Activated T-cell treated with anti-CD3 and anti-CD28 coated beads for 24 hours (primary cell): ENCODE results near the gene PSEN1.

ENCODE experiments used
- DNase-seq: peaks from one replicate; pipeline ENCODE4 v3.0.0-alpha.2; 2020; ENCODE audit warnings: low read depth

The PSEN1 gene

DNA sequence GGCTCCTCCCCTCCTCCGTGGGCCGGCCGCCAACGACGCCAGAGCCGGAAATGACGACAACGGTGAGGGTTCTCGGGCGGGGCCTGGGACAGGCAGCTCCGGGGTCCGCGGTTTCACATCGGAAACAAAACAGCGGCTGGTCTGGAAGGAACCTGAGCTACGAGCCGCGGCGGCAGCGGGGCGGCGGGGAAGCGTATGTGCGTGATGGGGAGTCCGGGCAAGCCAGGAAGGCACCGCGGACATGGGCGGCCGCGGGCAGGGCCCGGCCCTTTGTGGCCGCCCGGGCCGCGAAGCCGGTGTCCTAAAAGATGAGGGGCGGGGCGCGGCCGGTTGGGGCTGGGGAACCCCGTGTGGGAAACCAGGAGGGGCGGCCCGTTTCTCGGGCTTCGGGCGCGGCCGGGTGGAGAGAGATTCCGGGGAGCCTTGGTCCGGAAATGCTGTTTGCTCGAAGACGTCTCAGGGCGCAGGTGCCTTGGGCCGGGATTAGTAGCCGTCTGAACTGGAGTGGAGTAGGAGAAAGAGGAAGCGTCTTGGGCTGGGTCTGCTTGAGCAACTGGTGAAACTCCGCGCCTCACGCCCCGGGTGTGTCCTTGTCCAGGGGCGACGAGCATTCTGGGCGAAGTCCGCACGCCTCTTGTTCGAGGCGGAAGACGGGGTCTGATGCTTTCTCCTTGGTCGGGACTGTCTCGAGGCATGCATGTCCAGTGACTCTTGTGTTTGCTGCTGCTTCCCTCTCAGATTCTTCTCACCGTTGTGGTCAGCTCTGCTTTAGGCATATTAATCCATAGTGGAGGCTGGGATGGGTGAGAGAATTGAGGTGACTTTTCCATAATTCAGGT is at the start of gene PSEN1:
TSS of gene PSEN1 (plus strand) at position 121 of the 839 bp plus-strand sequence. CDS start 11,513 bp downstream, outside the sequence.
- DNase-seq: peak; percentile 97

DNA sequence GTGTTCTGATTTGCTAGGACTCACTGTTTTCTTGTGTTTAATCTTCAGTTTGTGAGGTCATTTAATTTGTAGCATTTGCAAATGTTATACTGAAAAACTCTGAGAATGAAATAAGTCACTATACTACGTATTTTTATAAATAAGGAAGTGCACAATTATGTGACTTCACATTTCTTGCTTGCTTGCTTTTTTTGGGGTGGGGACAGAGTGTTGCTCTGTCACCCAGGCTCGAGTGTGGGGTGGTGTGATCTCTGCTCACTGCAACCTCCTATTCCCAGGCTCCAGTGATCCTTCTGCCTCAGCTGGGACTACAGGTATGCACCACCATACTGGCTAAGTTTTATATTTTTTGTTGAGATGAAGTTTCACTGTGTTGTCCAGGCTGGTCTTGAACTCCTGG is 45.3 kb upstream of the PSEN1 start:
- DNase-seq: no peak

DNA sequence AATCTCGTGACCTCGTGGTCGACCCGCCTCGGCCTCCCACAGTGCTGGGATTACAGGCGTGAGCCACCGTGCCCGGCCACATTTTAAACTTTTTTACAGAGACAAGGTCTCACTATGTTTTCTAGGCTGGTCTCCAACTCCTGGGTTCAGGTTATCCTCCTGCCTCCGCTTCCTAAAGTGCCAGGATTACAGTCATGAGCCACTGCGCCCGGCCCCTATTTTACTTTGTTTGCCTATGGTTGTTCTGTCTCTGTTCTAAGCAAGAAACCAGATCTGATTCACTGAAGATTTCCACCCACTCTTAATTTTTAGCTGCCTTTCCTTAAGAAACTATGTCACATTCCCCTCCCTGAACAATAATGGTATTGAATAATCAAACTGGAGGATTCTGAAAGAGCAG is 38.9 kb upstream of the PSEN1 start:
- no peak for DNase-seq

DNA sequence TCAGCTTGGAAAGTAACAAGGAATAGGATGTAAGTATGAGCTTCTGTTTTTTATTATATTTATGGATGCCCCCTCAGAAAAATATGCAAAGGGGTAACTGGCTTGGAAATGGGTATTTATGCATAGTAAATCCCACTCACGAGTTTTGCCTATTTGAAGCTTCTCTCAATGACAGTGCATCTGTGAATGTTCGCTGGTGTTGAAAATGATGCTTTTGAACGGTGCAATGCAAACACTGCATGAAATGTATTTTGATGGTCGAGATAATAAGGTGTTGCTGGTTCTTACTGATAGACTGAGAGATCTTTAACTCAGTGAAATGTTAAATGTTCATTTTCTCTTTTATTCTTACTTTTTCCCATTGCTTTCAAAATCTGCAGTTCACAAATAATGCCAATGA is 36.0 kb upstream of the PSEN1 start:
- DNase-seq: no peak

DNA sequence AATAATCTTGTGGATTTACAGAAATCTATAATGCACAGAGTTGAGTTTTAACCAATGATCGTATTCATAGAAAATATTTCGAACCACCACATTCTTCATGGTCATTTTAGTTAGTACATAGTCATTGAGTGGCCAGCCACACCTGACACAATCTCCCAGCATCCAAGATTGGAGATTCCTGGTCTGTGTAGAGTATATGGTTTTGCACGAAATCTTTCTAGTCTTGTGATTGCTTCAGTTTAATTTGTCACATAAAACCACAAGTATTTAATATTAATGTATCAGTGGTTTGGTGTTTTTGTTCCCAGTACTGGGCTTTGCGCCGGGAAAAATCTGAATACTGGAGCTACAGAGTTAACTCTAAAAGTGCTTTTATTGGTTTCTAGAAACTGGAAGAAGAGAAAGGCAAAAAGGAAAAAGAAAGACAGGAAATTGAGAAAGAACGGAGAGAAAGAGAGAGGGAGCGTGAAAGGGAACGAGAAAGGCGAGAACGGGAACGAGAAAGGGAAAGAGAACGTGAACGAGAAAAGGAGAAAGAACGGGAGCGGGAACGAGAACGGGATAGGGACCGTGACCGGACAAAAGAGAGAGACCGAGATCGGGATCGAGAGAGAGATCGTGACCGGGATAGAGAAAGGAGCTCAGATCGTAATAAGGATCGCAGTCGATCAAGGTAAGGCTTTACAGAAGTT is 33.4 kb upstream of the PSEN1 start:
- DNase-seq: no peak

DNA sequence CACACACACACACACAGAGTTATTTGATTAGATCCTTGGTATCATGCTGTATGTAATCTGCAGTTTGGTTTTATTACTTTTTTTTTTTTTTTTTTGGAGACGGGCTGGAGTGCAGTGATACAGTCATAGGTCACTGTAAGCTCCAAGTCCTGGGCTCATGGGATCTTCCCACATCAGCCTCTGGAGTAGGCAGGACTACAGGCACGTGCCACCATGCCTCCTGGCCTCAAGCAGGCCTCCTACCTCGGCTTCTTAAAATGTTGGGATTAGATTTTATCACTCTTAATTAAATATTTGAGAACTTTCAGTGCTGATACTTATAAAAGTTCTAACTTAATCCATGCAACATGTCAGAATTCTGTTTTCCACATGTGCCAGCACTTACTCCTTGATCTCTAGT is 31.3 kb upstream of the PSEN1 start:
- no peak for DNase-seq

DNA sequence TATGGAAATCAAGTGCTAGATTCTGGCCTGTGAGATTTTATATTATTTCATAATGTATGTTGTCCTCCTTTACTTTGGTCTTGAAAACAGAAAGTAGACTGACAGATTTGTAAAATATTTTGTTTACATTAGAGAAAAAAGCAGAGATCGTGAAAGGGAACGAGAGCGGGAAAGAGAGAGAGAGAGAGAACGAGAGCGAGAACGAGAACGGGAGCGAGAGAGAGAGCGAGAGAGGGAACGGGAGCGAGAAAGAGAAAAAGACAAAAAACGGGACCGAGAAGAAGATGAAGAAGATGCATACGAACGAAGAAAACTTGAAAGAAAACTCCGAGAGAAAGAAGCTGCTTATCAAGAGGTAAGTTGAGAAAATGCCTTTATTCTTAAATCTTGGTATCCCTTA is 30.6 kb upstream of the PSEN1 start:
- no peak for DNase-seq

DNA sequence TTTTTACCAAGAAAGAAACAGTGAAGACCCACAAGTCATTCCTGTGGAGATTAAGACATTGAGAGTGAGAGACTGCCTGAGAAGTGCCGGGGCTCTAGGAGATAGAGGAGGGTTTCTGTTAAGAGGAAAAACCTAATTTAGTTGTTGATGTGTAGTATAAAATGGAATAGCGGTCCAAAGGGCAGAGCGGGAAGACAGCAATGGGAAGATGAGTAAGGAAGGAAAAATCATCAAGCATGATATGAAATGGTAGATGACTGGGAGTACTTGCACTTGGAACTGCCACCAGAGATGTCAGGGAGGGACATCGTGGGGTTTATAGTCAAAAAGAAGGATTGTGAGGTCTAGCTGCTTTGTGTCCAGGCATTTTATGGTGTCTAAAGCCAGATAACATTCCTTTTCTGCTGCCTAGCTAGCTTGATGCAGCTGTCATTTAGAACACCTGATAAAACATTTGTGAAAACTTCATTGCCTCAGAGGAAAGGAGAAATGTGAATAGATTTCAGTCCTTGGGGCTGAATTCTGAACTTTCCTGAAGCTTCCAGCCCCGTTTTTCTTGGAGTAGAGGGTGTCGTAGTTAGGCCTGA is 20.1 kb upstream of the PSEN1 start:
- DNase-seq: no peak

DNA sequence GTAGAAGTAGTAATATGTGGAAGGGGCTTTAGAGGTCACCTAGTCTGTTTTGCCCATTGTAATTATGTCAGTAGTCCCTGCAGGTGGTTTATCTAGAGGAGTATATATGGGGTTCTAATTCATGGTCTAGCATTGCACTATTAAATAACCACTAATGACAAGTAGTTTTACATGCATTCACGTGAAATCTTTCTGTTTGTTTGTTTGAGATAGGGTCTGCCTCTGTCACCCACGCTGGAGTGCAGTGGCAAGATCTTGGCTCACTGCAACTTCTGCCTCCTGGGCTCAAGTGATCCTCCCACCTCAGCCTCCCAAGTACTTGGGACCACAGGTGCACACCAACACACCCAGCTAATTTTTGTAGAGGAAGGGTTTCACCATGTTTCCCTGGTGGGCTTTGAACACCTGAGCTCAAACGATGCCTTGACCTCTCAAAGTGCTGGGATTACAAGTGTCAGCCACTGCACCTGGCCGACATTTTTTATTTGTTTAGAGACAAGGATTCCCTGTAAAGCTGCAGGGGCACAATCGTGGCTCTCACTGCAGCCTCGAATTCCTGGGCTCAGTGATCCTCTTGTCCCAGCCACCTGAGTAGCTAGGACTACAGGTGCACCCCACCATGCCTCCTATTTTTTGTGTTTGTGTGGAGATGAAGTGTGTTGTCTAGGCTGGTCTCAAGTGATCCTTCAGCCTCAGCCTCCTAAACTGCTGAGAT is 12.0 kb upstream of the PSEN1 start:
- no peak for DNase-seq

DNA sequence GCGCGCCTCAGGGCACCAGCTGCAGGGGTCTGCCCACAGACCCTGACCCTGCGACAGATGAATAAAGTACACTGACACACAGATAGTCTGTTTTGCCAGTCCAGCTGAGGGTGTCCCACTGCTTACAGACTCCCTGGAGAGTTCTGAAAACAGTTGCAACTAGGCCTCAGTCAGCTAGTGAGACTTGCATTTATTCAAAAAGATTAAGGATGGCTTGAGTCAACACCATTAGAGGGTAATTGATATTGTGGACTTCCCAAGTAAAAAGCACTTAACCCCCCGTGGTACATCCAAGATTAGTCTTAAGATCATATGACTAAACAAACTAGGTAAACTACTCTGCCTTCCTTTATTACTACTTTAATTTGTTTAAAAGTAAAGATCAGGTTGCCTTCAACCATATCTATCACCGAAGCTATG is 11.1 kb upstream of the PSEN1 start:
- DNase-seq: no peak

DNA sequence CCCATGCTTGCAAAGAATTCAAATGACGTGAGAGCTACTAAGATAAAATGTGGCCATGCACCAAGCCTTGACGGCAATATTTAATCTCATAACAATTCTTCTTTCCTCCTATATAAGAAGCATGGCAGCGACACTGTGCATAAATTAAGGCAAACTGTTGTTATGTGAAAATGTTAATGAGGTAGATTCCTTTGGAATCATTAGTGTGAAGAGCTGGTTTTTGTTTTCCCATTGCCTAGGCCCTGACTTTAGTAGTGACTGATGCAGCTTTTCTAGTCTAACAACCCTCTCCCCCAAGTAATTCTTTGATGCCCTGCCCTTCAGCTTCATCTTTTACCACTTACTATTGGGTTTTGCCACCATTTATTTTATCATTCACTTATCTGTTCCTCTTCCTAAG is 10.6 kb upstream of the PSEN1 start:
- DNase-seq: no peak

DNA sequence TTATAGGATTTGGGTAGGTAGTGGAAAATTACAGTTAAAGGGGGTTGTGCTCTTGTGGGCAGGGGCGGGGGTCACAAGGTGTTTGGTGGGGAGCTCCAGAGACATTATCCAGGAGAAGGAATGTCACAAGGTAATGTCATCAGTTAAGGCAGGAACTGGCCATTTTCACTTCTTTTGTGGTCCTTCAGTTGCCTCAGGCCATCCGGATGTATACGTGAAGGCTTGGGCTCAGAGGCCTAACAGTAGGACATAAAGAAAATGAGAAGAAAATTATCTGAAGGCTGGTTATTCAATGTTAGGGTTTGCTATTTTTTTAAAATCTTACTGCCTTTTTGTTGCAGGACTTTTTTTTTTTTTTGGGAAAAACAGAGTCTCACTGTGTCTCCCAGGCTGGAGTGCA is 2.5 kb upstream of the PSEN1 start:
- no peak for DNase-seq

DNA sequence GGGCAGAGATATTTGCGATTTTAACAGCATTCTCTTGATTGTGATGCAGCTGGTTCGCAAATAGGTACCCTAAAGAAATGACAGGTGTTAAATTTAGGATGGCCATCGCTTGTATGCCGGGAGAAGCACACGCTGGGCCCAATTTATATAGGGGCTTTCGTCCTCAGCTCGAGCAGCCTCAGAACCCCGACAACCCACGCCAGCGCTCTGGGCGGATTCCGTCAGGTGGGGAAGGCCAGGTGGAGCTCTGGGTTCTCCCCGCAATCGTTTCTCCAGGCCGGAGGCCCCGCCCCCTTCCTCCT is 271 bp upstream of the PSEN1 start:
- no peak for DNase-seq

DNA sequence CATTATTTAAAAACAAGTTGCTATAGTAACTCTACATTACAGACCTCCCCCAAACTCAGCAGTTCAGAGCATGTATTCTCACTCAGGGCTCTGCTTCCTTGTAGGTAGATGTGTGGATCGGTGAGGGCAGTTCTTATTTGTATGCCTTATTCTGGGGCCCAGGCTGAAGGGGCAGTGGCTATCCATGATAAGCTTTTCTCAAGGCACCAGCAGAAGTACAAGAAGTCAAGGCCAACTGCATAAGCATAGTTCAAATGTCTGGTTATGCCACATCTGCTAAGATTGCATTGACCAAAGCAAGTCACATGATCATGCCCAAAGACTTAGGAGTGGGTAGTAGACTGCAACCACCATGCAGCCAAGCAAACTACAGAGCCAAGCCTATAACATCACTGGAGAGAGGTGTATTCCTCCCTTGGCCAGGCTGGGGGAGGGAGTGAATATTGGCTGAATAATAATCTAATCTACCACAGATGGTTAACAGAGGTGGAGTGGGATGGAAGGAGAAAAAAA is 4.6 kb downstream of the PSEN1 start:
- no peak for DNase-seq

DNA sequence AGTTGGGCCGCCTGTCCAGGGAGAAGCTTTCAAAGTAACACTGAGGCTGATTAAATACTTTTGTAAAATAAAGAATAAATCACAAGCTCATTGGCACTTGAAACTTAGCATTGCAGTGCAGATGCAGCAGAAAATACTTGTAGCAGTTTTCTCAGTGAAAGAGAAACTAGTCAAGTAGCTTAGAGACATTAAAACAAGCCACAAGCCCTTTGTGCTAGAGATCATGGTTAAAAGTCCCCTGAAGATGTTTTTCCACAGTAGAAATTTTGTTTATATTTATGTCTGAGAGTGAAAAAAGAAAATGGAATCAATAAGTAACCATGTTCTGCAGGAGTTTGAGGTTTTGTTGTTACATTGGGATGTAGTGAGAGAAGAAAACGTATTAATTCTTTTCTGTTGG is 5.9 kb downstream of the PSEN1 start:
- no peak for DNase-seq

DNA sequence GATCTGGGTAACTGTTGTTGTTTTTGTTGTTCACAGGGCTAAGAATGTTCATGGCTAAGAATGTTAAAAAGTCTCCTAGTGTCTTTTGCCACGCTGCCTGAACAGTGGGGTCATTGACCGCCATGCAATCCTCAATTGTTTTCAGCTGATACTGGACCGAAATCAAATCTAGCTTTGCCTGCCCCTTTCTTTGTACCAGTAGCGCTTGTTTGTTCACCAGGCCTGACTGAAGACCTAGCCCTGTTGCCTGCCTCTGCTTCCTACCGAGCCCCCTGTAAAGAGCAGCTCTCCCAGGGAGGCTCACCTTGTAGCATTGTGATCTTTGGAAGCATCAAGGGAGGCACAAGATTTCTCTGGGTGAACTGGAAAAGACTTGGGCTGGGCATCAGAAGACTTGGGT is 6.7 kb downstream of the PSEN1 start:
- no peak for DNase-seq

DNA sequence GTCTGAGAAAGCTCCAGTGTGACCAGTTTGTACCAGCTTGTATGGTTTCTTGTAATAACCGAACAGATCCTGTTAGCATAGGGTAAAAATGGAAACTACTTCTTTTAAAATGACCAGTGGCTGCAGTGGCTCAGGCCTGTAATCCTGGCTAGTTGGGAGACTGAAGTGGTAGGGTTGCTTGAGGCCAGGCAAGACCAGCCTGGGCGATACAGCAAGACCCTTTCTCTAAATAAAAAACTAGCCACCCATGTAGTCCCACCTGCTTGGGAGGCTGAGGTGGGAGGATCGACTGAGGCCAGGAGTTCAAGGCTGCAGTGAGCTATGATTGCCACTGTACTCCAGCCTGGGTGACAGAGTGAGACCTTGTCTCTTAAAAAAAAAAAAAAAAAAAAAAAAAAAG is 7.3 kb downstream of the PSEN1 start:
- no peak for DNase-seq

DNA sequence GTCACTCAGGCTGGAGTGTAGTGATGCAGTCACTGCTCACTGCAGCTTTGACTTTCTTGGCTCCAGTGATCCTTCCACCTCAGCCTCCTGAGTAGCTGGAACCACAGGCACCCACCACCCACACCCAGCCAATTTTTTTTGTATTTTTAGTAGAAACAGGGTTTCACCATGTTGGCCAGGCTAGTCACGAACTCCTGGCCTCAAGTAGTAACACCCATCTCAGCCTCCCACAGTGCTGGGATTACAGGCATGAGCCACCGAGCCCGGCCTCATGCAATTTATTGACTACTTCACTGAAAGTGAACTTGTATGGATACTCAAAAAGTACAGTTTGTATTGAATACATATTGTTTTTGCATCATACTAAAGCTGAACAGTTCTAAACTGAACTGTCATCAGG is 9.1 kb downstream of the PSEN1 start:
- DNase-seq: no peak

DNA sequence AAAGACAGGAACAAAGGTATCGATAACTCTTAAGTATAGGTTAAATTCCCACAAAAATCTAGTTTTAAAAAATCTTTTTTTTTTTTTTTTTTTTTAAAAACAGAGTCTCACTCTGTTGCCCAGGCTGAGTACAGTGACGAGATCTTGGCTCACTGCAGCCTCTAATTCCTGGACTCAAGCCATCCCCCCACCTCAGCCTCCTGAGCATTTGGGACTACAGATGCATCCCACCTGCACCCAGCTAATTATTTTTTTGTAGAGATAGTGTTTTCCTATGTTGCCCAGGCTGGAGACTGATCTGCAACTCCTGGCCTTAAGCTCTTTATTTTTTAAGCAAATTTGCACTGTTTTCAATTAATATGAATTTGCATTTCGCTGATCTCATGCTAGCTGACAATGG is 9.8 kb downstream of the PSEN1 start:
- DNase-seq: no peak

DNA sequence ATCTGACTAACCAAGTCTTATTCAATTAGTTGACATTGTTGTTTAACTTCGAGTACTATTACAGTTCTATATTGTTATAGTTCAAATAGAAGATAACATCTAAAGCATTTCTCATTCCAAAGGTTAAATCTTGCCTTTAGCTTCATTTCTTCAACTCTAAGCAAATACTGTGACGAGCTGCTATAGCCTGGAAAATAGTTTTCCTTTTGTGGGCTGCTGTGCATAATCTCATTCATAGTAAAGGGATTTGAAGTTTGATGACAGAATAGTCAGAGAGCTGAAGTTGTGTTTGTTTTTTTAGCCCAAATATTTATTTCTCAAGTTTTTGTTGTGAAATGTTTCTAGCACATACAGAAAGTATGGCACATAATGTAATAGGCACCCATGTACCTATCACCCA is 13.4 kb downstream of the PSEN1 start:
- no peak for DNase-seq

DNA sequence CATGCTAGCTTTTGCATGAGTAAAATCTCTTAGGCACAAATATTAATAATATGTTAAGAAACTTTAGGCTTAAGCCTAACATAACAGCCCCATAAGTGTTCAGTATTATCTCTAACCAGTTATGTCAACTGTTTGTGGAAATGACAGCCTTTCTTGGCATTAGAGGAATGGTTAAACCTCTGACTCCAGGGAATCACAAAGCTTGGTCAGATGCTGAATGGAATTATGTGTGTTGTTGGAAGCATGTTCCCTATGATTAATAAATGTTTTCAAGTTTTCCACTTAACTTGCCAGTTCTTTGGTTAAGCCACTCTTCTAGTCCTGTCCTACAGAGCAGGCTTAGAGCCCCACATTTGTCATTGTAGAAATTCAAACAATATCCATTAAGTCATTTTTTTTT is 17.0 kb downstream of the PSEN1 start:
- DNase-seq: no peak

DNA sequence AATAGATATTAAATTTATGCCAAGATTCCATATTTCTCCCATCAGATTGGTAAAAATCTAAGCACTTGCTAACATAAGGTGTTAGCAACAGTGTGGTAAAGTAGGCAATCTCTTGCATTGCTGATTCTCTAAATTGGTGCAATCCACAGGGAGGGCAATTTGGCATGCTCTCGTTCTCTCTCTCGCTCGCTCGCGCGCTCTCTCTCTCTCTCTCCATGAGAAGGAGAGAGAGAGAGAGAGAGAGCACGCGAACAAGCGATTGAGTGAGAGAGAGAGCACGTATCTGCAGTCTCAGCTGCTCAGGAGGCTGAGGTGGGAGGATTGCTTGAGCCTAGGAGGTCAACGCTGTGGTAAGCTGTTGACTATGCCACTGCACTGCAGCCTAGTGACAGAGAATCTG is 25.9 kb downstream of the PSEN1 start:
- DNase-seq: no peak

DNA sequence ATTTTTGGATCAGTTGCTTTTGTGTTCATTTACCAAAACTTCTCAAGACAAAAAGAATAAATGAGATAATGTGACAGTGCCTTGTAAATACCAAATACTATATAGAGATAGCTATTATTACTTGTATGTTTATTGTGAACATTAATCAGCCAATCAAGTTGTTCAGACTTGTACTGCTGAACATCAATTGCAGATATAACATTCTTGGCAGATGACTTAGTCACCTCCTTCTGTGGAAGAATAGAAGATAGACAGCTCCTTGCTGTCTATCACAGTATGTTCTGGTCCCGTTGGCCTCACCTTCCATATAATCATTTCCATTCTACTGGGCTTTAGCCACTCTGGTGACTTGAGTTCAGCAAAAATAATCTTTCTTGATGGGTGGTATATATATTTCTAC is 30.1 kb downstream of the PSEN1 start:
- no peak for DNase-seq
